PC-3 (cell line): Measurements from ENCODE around the gene SLC47A1. TPM values are rescaled to one million over a fixed set of nuclear protein-coding genes. Genes with fewer than 3 reads are reported as not detected.

Experiments
- ATAC-seq: fragments of 200-7000 bp; cut with Tn5 transposase; 2 replicates; pipeline ENCODE4 v1.9.1; 2020; ENCODE audit warnings: mild to moderate bottlenecking, moderate library complexity
- BruUV-seq: library from RNA; stranded (reverse); fragments of 400-500 nt; replicated peaks from 2 replicates; lab custom pipeline; 2021; lab: Mats Ljungman, UMichigan
- CTCF ChIA-PET: fragments of 300-600 bp; sonication (Branson Sonifier 250); formaldehyde crosslinking; loops from one replicate; lab custom pipeline; 2022; ENCODE audit warnings: antibody characterized with exemption; lab: Charles Lee
- POLR2A ChIA-PET: fragments of 300-600 bp; sonication (Branson Sonifier 250); formaldehyde crosslinking; loops from one replicate; lab custom pipeline; 2022; ENCODE audit warnings: antibody characterized with exemption; ENCODE audit not compliant: unreplicated experiment; lab: Charles Lee
- DNase-seq: peaks from one replicate; pipeline ENCODE4 v3.0.0-alpha.2; 2015
- H2AFZ ChIP-seq: fragments of 300-600 bp; sonication (generic); 2 replicates; pipeline ENCODE4 v1.6.0; 2016; ENCODE audit warnings: antibody characterized with exemption, low read length
- H3F3A ChIP-seq: fragments of 300-600 bp; sonication (generic); one replicate; pipeline ENCODE4 v1.6.0; 2017; ENCODE audit warnings: antibody characterized with exemption, low read length, control low read depth, mild to moderate bottlenecking; ENCODE audit not compliant: unreplicated experiment
- H3K27ac ChIP-seq: fragments of 300-600 bp; sonication (generic); 2 replicates; pipeline ENCODE4 v1.5.1; 2016; ENCODE audit warnings: mild to moderate bottlenecking, low read length
- H3K27me3 ChIP-seq: fragments of 300-600 bp; sonication (generic); 2 replicates; pipeline ENCODE4 v1.6.1; 2016; ENCODE audit warnings: low read length, mixed read lengths
- H3K36me3 ChIP-seq: fragments of 300-600 bp; sonication (generic); 2 replicates; pipeline ENCODE4 v1.6.1; 2016; ENCODE audit warnings: low read depth, mixed run types, low read length, mixed read lengths
- H3K4me1 ChIP-seq: fragments of 300-600 bp; sonication (generic); 2 replicates; pipeline ENCODE4 v1.5.1; 2016; ENCODE audit warnings: low read length; ENCODE audit not compliant: insufficient read depth
- H3K4me2 ChIP-seq: fragments of 300-600 bp; sonication (generic); 2 replicates; pipeline ENCODE4 v1.6.0; 2016; ENCODE audit warnings: low read length
- H3K4me3 ChIP-seq: fragments of 300-600 bp; sonication (generic); 2 replicates; pipeline ENCODE4 v1.5.1; 2016; ENCODE audit warnings: mild to moderate bottlenecking, low read length, mixed read lengths
- H3K79me2 ChIP-seq: fragments of 300-600 bp; sonication (generic); 2 replicates; pipeline ENCODE4 v1.6.1; 2017; ENCODE audit warnings: low read length, mixed read lengths
- H3K9ac ChIP-seq: fragments of 300-600 bp; sonication (generic); 2 replicates; pipeline ENCODE4 v1.6.0; 2016; ENCODE audit warnings: mild to moderate bottlenecking, low read length
- H3K9me2 ChIP-seq: fragments of 300-600 bp; sonication (generic); replicated peaks from 2 replicates; pipeline ENCODE4 v1.6.1; 2016; ENCODE audit warnings: mixed run types, low read length, mixed read lengths
- H3K9me3 ChIP-seq: fragments of 300-600 bp; sonication (generic); 2 replicates; pipeline ENCODE4 v1.6.1; 2016; ENCODE audit warnings: low read length, mixed read lengths
- H4K20me1 ChIP-seq: fragments of 300-600 bp; sonication (generic); 2 replicates; pipeline ENCODE4 v1.6.1; 2016; ENCODE audit warnings: low read length, mixed read lengths
- EZH2 ChIP-seq: fragments of 300-600 bp; sonication (generic); IDR thresholded peaks from one replicate; pipeline ENCODE4 v1.6.1; 2017; ENCODE audit warnings: antibody characterized with exemption, mild to moderate bottlenecking, low read length; ENCODE audit not compliant: unreplicated experiment
- EZH2phosphoT487 ChIP-seq: fragments of 300-600 bp; sonication (generic); IDR thresholded peaks from 2 replicates; pipeline ENCODE4 v1.6.1; 2018; ENCODE audit warnings: mild to moderate bottlenecking, antibody characterized with exemption, low read length, borderline replicate concordance
- intact Hi-C: fragments of 100-400 bp; cut with micrococcal nuclease; formaldehyde crosslinking; loops from 2 replicates; pipeline ENCODE4 v1.9.0; 2023
- total RNA-seq: library from RNA; depleted of rRNA; stranded (reverse); fragments of >200 nt; gene quantifications from 2 replicates; pipeline ENCODE4 v1.2.3, GENCODE V29; 2014
- TF ChIP-seq, protein P1 (sequence below): fragments of 300-600 bp; sonication (generic); conservative IDR thresholded peaks from 2 replicates; pipeline ENCODE4 v1.5.1; 2017; ENCODE audit warnings: antibody characterized with exemption, low read depth, mild to moderate bottlenecking, low read length

The SLC47A1 gene
- total RNA-seq, 1 experiment from 2014 or later: 0.15 TPM

DNA sequence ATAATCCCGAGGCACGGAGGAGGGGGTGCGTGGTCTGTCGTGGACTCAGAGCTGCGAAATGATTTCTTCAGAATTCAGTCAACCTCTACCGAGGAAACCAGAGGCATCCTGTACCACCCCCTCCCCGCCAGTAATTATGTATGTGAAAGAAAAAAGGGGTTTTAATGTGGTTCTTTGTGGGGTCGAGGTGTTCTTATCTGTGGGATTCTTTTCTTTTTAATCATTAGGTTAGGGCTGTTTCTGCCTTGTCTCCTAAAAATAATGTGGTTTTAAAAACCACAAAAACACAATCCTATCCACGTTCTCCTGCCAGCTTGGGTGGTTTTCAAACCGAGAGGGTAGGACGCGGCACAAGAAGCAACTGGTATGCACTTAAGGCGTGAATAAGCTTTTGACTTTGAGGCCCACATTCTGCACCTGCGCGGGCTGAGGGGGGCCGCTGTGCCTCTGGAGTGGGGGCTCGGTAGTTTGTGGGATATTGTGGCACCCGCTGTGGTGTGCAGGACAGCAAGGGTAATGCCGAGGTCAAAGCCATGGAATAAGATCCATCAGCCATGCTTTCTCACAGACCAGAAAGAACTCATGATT lies 1.0 kb downstream of the SLC47A1 start:
- H3K27ac ChIP-seq: no peak overlapping the region
- H3K36me3 ChIP-seq: no peaks in the 10 kb centered on the region
- TF ChIP-seq, protein P1, sequence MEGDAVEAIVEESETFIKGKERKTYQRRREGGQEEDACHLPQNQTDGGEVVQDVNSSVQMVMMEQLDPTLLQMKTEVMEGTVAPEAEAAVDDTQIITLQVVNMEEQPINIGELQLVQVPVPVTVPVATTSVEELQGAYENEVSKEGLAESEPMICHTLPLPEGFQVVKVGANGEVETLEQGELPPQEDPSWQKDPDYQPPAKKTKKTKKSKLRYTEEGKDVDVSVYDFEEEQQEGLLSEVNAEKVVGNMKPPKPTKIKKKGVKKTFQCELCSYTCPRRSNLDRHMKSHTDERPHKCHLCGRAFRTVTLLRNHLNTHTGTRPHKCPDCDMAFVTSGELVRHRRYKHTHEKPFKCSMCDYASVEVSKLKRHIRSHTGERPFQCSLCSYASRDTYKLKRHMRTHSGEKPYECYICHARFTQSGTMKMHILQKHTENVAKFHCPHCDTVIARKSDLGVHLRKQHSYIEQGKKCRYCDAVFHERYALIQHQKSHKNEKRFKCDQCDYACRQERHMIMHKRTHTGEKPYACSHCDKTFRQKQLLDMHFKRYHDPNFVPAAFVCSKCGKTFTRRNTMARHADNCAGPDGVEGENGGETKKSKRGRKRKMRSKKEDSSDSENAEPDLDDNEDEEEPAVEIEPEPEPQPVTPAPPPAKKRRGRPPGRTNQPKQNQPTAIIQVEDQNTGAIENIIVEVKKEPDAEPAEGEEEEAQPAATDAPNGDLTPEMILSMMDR: no peak
- TF ChIP-seq EZH2: no peak
- TF ChIP-seq EZH2phosphoT487: no peak
- no peak for ATAC-seq
- H3F3A ChIP-seq: no peaks in the 10 kb centered on the region
- intact Hi-C loops: no loop called here
- peak overlapping the region; percentile 37; the same call in 1 of the 2 replicates for H2AFZ ChIP-seq
- peaks cover 21% of the 10 kb centered on the region for H3K27me3 ChIP-seq
- no peaks in the 10 kb centered on the region for H3K4me1 ChIP-seq
- no peak for DNase-seq
- H3K4me2 ChIP-seq: peak overlapping the region; percentile 68
- H3K79me2 ChIP-seq: no peaks in the 10 kb centered on the region
- H3K4me3 ChIP-seq: peak overlapping the region; percentile 49
- CTCF ChIA-PET: no interaction called here
- POLR2A ChIA-PET: interaction anchor here (0.6 kb wide), 1 partner anchor 114 kb away, joined by 3 read pairs; no protein-coding TSS in a partner anchor
- no TSS peak for BruUV-seq
- no peak overlapping the region for H3K9ac ChIP-seq
- no peaks in the 10 kb centered on the region for H3K9me3 ChIP-seq
- no peaks in the 10 kb centered on the region for H4K20me1 ChIP-seq
- no peaks in the 10 kb centered on the region for H3K9me2 ChIP-seq

DNA sequence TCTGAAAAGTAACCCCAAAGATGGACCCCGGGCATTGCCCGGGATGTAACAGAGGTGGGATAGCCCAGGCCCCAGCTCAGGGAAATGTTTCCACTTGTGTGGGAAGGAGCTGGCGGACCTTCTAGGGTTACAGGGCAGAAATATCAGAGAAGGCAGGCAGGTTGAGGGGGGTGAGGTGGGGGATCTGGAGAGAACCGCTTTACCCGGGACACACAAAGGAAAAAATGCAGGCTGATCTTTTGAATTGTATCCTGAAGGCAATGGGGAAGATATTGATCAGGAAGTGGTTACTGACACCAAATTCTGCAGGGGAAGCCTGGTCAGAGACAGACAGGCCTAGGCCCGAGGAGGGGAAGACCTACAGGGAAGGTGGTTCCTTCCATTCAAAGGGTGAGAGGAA lies 3.5 kb downstream of the SLC47A1 start:
- no TSS peak for BruUV-seq
- no peaks in the 10 kb centered on the region for H3K9me3 ChIP-seq
- H3K79me2 ChIP-seq: no peaks in the 10 kb centered on the region
- DNase-seq (no peak), ATAC-seq (no peak)
- H3K9ac ChIP-seq: no peak overlapping the region
- no peaks in the 10 kb centered on the region for H3F3A ChIP-seq
- H3K4me3 ChIP-seq: no peak overlapping the region
- ChIA-PET CTCF (no interaction called here), POLR2A (no interaction called here)
- no peaks in the 10 kb centered on the region for H3K9me2 ChIP-seq
- no peaks in the 10 kb centered on the region for H3K4me1 ChIP-seq
- H4K20me1 ChIP-seq: no peaks in the 10 kb centered on the region
- TF ChIP-seq EZH2: no peak
- TF ChIP-seq, protein P1: no peak
- no peak for TF ChIP-seq EZH2phosphoT487
- no peaks in the 10 kb centered on the region for H3K36me3 ChIP-seq
- no peak overlapping the region for H3K27ac ChIP-seq
- intact Hi-C loops: no loop called here
- H2AFZ ChIP-seq: no peak overlapping the region
- H3K27me3 ChIP-seq: peaks cover 21% of the 10 kb centered on the region
- no peak overlapping the region for H3K4me2 ChIP-seq
